GM12801 (cell line): ENCODE results near the gene NCBP3.

Experiments used
- TF ChIP-seq, protein P1 (sequence below): IDR thresholded peaks from one replicate; pipeline ENCODE4 v1.5.1; 2011; ENCODE audit warnings: control low read depth; ENCODE audit not compliant: insufficient read length; ENCODE audit errors: extremely low read depth

NCBP3 gene

DNA sequence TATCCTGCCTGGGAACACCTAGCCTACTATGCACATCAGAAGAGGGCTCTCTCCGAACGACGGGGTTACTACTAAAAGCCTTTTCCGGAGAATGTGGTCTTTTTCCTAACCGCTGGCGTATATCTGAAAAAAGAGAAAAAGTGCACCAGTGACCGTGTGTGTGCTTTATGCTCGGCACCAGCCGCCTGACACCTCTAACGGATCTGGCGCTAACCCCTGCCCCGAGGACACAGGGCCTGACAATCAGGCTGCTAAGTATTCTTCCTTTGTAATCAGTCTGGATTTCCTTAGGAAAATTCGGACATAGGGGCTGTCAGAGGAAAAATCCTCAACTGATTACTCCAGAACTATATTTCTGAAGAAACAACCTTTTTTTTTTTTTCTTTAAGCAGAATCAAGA is 31.7 kb downstream of the NCBP3 start:
- TF ChIP-seq, protein P1, sequence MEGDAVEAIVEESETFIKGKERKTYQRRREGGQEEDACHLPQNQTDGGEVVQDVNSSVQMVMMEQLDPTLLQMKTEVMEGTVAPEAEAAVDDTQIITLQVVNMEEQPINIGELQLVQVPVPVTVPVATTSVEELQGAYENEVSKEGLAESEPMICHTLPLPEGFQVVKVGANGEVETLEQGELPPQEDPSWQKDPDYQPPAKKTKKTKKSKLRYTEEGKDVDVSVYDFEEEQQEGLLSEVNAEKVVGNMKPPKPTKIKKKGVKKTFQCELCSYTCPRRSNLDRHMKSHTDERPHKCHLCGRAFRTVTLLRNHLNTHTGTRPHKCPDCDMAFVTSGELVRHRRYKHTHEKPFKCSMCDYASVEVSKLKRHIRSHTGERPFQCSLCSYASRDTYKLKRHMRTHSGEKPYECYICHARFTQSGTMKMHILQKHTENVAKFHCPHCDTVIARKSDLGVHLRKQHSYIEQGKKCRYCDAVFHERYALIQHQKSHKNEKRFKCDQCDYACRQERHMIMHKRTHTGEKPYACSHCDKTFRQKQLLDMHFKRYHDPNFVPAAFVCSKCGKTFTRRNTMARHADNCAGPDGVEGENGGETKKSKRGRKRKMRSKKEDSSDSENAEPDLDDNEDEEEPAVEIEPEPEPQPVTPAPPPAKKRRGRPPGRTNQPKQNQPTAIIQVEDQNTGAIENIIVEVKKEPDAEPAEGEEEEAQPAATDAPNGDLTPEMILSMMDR = no peak

DNA sequence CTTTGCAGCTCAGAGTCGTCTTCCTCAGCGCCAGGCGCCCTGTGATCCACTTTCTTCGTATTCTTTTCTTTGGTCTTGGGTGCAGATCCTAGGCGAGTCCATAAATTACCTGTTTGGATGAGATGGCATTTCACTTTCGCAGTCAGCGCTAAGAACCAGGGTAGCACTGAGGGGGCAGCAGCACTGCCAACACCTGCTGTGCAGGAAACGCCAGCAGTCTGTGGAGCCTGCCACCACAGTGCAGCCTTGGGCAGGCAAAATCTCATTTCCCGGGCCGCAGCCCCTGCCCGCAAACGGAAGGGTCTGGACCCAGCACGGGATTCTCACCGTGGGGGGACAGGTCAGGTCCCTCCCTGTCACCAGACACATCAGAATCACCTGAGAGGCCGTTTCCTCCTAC is 32.9 kb downstream of the NCBP3 start:
- TF ChIP-seq, protein P1 = no peak

DNA sequence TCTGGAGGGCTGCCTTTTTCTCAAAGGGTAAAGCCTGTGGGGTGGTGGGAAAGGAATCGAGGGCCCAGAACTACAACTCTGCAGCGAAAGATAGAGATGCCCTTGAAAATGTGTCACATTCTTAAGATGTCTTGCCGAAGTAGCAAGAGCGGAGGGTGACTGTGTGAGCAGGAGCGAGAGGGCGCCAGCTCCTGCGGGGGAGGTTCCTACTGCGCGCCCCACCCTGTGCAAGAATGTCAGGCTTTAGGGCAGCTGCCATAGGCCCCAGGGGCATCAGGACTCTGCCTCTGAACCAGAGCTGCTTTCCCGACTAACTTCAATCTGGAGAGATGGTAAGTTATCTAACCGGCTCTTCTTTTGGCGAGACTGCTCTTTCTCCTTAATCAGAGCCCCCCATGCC is 33.3 kb downstream of the NCBP3 start:
- TF ChIP-seq, protein P1 = no peak

DNA sequence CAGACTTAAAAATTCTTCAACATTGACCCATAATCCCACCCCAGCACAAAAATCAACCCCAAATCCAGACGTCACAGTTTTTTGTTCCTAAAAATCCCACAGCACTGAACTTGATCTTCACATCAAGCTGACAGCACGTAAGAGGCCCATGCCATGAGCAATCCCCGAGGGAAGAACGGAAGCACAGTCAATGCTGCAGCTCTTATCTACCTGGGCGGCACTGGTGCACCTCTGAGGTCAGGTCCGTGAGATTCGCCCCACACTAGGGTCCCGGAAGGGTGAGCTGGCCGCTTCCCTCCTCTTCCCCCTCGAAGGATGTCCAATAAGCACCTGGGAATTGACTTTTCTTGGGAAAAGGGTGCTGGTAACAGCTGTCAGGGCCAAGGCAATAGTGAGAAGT is 33.8 kb downstream of the NCBP3 start:
- TF ChIP-seq, protein P1 = no peak

DNA sequence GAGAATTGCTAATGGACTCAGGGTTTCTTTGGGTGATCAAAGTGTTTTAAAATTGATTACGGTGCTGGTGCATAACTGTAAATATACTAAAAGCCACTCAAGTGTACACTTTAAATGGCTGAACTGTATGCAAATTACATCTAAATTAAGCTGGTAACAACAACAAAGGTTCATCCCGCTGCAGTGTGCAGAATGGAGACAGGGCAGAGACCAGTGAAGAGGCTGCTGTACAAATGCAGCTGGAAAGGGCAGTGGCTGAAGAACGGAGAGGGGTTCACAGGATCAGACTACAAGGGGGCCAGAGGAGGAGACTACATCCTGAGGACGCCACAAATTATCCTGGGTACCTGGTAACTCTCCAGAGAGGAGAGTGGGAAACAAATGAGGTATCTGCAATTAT is 36.0 kb downstream of the NCBP3 start:
- TF ChIP-seq, protein P1 = no peak

DNA sequence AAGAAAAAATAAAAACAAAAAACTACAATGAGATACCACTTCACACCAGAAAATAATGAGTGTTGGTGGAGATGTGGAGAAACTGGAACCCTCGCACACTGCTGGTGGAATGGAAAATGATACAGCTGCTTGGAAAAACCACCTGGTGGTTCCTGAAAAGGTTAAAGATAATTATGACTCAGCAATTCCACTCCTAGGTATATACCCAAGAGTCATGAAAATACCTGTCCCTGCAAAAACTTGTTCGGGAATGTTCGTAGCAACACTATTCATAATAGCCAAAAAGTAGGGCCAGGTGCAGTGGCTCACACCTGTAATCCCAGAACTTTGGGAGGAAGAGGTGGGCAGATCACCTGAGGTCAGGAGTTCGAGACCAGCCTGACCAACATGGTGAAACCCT is 36.9 kb downstream of the NCBP3 start:
- TF ChIP-seq, protein P1 = no peak

DNA sequence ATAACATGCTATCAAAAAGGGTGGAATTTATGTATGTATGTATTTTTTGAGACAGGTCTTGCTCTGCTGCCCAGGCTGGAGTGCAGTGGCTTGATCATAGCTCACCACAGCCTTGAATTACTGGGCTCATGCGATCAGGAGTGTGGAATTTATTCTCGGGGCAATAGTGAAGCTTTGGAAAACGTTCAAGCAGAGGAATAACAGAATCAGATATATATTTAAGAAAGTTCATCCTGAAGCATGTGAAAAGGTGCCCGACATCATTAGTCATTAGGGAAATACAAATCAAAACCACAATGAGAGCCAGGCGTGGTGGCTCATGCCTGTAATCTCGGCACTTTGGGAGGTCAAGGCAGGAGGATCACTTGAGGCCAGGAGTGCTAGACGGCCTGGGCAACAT is 37.3 kb downstream of the NCBP3 start:
- TF ChIP-seq, protein P1 = no peak

DNA sequence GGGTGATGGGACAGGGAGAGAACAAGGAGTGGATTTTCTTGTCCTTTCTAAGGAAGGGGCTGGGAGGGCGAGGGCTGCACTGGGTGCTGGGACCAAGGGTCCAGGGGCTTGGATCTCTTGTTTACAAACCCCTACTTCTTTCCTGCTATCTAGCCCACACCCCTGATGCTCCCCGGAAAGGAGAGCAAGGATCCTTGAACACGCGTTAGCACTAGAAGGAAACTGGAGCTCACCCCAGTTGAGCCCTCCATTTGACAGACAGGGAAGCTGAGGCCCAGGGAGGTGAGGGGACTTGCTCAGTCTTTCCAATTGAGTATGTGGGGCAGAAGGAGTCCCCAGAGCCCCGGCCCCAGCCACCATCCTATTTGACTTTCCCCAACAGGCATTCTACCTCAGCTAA is 40.5 kb downstream of the NCBP3 start:
- TF ChIP-seq, protein P1 = no peak
